ENCODE measurements around the gene HS1BP3. TPM values are rescaled to one million over a fixed set of nuclear protein-coding genes. Genes with fewer than 3 reads are reported as not detected.

Gene HS1BP3
- total RNA-seq (2014; rRNA removed) = 17.8 and 19.6 TPM in 2 replicates
- percentile 60 among the genes with signal in this experiment for Bru-seq, nascent RNA
- BruChase-seq, experiment 1, labeled RNA remaining after a 6-hour chase = percentile 54 among the genes with signal in this experiment
- BruChase-seq, experiment 2, labeled RNA remaining after a 2-hour chase = percentile 55 among the genes with signal in this experiment
- long read RNA-seq, full-length matches to known transcripts = 5 of 20 reads
- long read RNA-seq, partial matches to known transcripts = 11 of 20 reads
- long read RNA-seq, other reads (novel, unspliced or antisense) = 4 of 20 reads

DNA sequence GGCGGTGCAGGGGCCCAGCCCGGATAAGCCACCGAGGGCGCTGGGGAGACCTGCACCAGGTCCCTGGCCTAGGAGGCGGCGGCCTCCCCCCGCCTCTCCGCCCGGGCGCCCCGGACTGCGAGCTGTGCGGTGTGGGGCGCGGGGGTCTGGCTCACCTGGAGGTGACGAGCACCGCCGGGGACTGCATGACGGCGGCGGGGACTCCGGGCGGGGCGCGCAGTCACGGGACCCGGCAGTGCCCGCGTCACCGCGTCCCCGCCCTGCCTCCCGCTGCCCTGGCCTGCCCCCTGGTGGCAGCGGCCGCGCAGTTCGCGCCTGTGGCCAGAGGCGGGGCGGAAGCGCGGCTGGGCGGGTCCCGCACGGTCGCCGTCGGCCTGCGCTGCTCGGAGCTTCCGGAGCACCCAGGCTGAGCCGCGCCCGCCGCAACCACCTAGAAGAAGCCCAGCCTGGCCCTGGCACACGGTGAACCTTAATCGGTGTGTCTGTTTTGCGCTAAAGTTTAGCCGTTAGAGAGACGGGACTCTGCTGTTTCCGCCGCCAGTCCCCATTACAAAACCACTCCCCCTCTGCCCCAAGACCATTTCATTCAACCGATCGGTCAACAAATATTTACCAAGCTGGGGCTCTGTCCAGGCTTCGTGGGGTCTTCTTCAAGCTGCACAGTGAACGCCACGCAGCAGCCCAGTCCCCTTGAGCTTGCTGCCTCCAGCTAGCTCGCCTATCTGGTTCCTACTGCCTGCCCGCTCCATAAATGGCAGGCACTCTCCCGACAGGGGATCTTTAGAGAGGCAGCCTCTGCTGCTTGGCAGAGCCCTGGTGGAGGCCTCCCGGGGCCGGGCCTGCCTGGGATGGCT is at the start of gene HS1BP3:
HS1BP3 (minus strand) TSS at position 222 of the 854 bp plus-strand sequence; CDS start at position 187, 35 bp downstream.
- BruUV-seq (replicated peaks) = TSS peak; percentile 90
- peak within 1 kb of the TSS; percentile 24 for H3K27ac ChIP-seq (ENCODE audit: low read length)
- CTCF ChIA-PET = interaction anchor here (0.6 to 2.1 kb wide), 6 partner anchors 10 to 849 kb away, joined by 3 to 10 read pairs (median 7); partner anchors contain the start of gene RHOB

DNA sequence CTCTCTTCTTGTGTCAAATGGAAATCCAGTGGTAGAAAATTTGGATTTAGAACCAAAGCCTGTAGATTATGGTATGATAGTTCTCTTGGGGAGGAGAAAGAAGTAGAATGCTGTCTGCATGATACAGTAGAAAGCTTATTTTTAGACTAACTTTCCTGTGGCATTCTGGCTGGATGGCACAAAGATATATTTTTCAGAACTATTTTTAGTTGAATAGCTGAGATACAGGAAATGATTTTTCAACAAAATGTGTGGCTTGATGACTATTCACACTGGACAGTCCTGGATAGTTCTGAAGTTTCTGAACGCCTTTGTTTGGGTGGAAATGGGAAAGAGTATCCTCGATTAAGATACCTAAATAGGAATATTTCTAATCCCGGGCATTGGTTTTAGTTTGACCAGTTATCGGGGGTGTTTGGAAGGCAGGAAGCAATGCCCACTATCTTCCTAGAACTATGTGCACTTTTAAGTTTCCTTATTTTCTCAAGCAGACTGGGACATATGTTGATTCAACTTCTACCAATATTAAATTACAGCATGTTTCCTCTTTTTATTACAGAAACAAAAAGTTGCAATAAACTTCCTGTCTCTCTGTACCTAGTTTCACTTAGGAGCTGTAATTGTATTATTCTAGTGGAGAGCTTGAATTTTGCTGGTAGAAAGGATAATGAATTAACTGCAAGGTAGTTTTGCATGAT is 48.2 kb upstream of the HS1BP3 start:
- Histone ChIP-seq H3K36me3 (ENCODE audit: low read depth, low read length) (no peaks in the 10 kb centered on the region), H3K27ac (ENCODE audit: low read length) (no peak overlapping the region), H3K27me3 (ENCODE audit: low read length) (peaks cover 83% of the 10 kb centered on the region), H3K79me2 (ENCODE audit: low read length) (no peaks in the 10 kb centered on the region), H2AFZ (ENCODE audit: low read length) (no peak overlapping the region), H3K4me3 (ENCODE audit: low read length) (no peak overlapping the region), H4K20me1 (ENCODE audit: low read length) (no peaks in the 10 kb centered on the region), H3K4me2 (ENCODE audit: low read length) (no peak overlapping the region), H3F3A (ENCODE audit: low read length, unreplicated experiment) (no peaks in the 10 kb centered on the region), H3K4me1 (ENCODE audit: insufficient read depth, low read length) (no peaks in the 10 kb centered on the region), H3K9me3 (ENCODE audit: low read length) (no peaks in the 10 kb centered on the region), H3K9me2 (replicated peaks; ENCODE audit: low read length) (no peaks in the 10 kb centered on the region), H3K9ac (ENCODE audit: low read length) (no peak overlapping the region)
- POLR2A ChIA-PET (ENCODE audit: unreplicated experiment) = no interaction called here
- DNase-seq = no peak
- CTCF ChIA-PET = no interaction called here
- ATAC-seq = no peak
- TF ChIP-seq EZH2 (IDR thresholded peaks at IDR 0.05; ENCODE audit: low read length, unreplicated experiment) = no peak
- TF ChIP-seq EZH2phosphoT487 (IDR thresholded peaks at IDR 0.05; ENCODE audit: borderline replicate concordance, low read length) = no peak
- TF ChIP-seq CTCF (conservative IDR thresholded peaks at IDR 0.05; ENCODE audit: low read depth, low read length) = no peak
- intact Hi-C loops (cut with micrococcal nuclease) = no loop called here
- no TSS peak for BruUV-seq (replicated peaks)

More for the DNA sequence above, at the start of gene HS1BP3:
- peak within 1 kb of the TSS; percentile 96 for H2AFZ ChIP-seq (ENCODE audit: low read length)
- H4K20me1 ChIP-seq (ENCODE audit: low read length) = no peaks in the 10 kb centered on the region
- H3K9ac ChIP-seq (ENCODE audit: low read length) = peak within 1 kb of the TSS; percentile 84
- H3K27me3 ChIP-seq (ENCODE audit: low read length) = peaks cover 6% of the 10 kb centered on the region; the same call in 1 of the 2 replicates
- TF ChIP-seq CTCF (conservative IDR thresholded peaks at IDR 0.05; ENCODE audit: low read depth, low read length) (peak; percentile 67), EZH2 (IDR thresholded peaks at IDR 0.05; ENCODE audit: low read length, unreplicated experiment) (no peak)
- H3K4me2 ChIP-seq (ENCODE audit: low read length) = peak within 1 kb of the TSS; percentile 94
- H3K36me3 ChIP-seq (ENCODE audit: low read depth, low read length) = no peaks in the 10 kb centered on the region
- no peaks in the 10 kb centered on the region for H3K79me2 ChIP-seq (ENCODE audit: low read length)
- intact Hi-C loops (cut with micrococcal nuclease) = no loop called here
- H3K4me3 ChIP-seq (ENCODE audit: low read length) = peak within 1 kb of the TSS; percentile 74
- no peaks in the 10 kb centered on the region for H3K9me3 ChIP-seq (ENCODE audit: low read length)
- POLR2A ChIA-PET (ENCODE audit: unreplicated experiment) = interaction anchor here (0.6 to 1.3 kb wide), 2 partner anchors 204 to 213 kb away, joined by 3 to 4 read pairs; partner anchors contain the start of gene RHOB
- H3F3A ChIP-seq (ENCODE audit: low read length, unreplicated experiment) = no peaks in the 10 kb centered on the region
- DNase-seq (peak; percentile 91), ATAC-seq (peak; percentile 95)
- H3K9me2 ChIP-seq (replicated peaks; ENCODE audit: low read length) = no peaks in the 10 kb centered on the region
- H3K4me1 ChIP-seq (ENCODE audit: insufficient read depth, low read length) = peaks cover 15% of the 10 kb centered on the region

Data from PC-3 (cell line).